Heart left ventricle (tissue), 16 donors: Measurements from ENCODE around the gene PAQR5. TPM values are rescaled to one million over a fixed set of nuclear protein-coding genes. Genes with fewer than 3 reads are reported as not detected.

Source experiments
- ATAC-seq, 4 donors: fragments of 200-7000 bp; cut with Tn5 transposase; one replicate each; pipeline ENCODE4 v1.9.1; 2020 to 2022; ENCODE audit warnings: moderate library complexity in 4 of 4, mild to moderate bottlenecking in 3 of 4, moderate number of reproducible peaks in 1 of 4
- DNase-seq, 5 donors: peaks; one replicate each; pipeline ENCODE4 v3.0.0-alpha.2; 2020
- H3K27ac ChIP-seq, 12 donors: fragments of 200-600 bp; sonication (generic) in 4 of 12; one replicate each; pipeline versions ENCODE4 v1.5.0 to v1.8.0; 2016 to 2022; ENCODE audit warnings: mild to moderate bottlenecking in 2 of 12
- H3K27me3 ChIP-seq, 9 donors: fragments of 200-600 bp; sonication (generic) in 2 of 9; one replicate each; pipeline versions ENCODE4 v1.5.1 to v1.8.0; 2016 to 2022; ENCODE audit warnings: mild to moderate bottlenecking in 3 of 9
- H3K36me3 ChIP-seq, 9 donors: fragments of 200-600 bp; sonication (generic) in 2 of 9; one replicate each; pipeline versions ENCODE4 v1.5.0 to v1.8.0; 2018 to 2022; ENCODE audit warnings: mild to moderate bottlenecking in 2 of 9
- H3K4me1 ChIP-seq, 12 donors: fragments of 200-600 bp; sonication (generic) in 4 of 12; one replicate each; pipeline versions ENCODE4 v1.5.0 to v1.8.0; 2016 to 2022; ENCODE audit warnings: mild to moderate bottlenecking in 3 of 12
- H3K4me3 ChIP-seq, 12 donors: fragments of 200-600 bp; sonication (generic) in 4 of 12; one replicate each; pipeline versions ENCODE4 v1.5.0 to v1.8.0; 2017 to 2022; ENCODE audit warnings: mild to moderate bottlenecking in 9 of 12, moderate library complexity in 4 of 12
- H3K9me3 ChIP-seq, 12 donors: fragments of 200-600 bp; sonication (generic) in 4 of 12; one replicate each; pipeline versions ENCODE4 v1.5.0 to v1.8.0; 2016 to 2022; ENCODE audit warnings: mild to moderate bottlenecking in 1 of 12
- CTCF ChIP-seq, 12 donors: fragments of 200-600 bp; sonication (generic) in 4 of 12; IDR thresholded peaks; one replicate each; pipeline versions ENCODE4 v1.5.0 to v1.8.0; 2018 to 2022; ENCODE audit warnings: antibody characterized with exemption in 12 of 12, mild to moderate bottlenecking in 5 of 12
- POLR2A ChIP-seq, 2 donors: fragments of 450-650 bp; IDR thresholded peaks; one replicate each; pipeline ENCODE4 v1.6.1; 2017; ENCODE audit warnings: antibody characterized with exemption in 2 of 2, mild to moderate bottlenecking in 2 of 2, moderate library complexity in 2 of 2
- whole genome bisulfite sequencing, 4 donors: extraction: QIAGEN DNeasy Blood & Tissue Kit in 2 of 4; methylation state at CpG; one replicate each; pipeline versions ENCODE4 v1.1.5 to v1.1.7; 2013 to 2018; 5-methylcytosine and 5-hydroxymethylcytosine counted together
- intact Hi-C, 10 donors: fragments of 100-400 bp; cut with DNase I; formaldehyde crosslinking; loops; one replicate each; pipeline versions ENCODE4 v1.11.1 to v1.14.2; 2022
- polyA plus RNA-seq, 2 donors: library from polyadenylated mRNA; stranded (reverse); fragments of 200-250 nt; gene quantifications; one replicate each; pipeline ENCODE4 v1.2.3, GENCODE V29; 2013
- total RNA-seq, 9 donors: library from RNA; depleted of rRNA in 2 of 9; stranded (reverse); fragments of >200 nt in 2 of 9; fragmentation: NEBNext Ultra II Directional in 3 of 9; extraction: Animal tissue kit (Norgen Biotek cat#: 25700) in 3 of 9; gene quantifications; one replicate each; pipeline versions ENCODE4 v1.1.0 to v1.2.4, GENCODE V29; 2016 to 2023
- donor health status: ischemic (EF 13 %, LVEDD 7.1; RV severe dilation, severe dysfunction).
- donor health status: healthy with polysubstance abuse.
- donor health status: DM: no; HTN: yes; CAD: no.
- donor health status: DM: no; HTN: no; CAD: no.
- donor health status: ischemic (EF 25% LVEDD 6.9; RV normal size, moderate dysfunction).
- donor health status: ischemic (EF 25% LVEDD 5.7; RV mildly dilated, moderate dysfunction).
- donor health status: healthy.
- donor health status: DM: yes; HTN: yes; CAD: no.
- donor health status: ischemic (EF 35%, LVEDD 5.7; RV mildly dilated, moderate dysfunction).
- donor health status: nonischemic (EF 11% LVEDD 7.7; RV severe dilation, severe dysfunction).
- donor health status: DM: yes; HTN: yes; CAD: no.
- donor health status: PGD.
- donor health status: ischemic (EF 29% LVEDD 5.4; RV normal size, mild dysfunction).
- donor health status: nonischemic (EF 23%, LVEDD 6.1; RV moderate dilation, normal function).

The PAQR5 gene
- total and polyA plus RNA-seq, 11 donors: 0.27 to 1.6 (median 1.1) TPM

DNA sequence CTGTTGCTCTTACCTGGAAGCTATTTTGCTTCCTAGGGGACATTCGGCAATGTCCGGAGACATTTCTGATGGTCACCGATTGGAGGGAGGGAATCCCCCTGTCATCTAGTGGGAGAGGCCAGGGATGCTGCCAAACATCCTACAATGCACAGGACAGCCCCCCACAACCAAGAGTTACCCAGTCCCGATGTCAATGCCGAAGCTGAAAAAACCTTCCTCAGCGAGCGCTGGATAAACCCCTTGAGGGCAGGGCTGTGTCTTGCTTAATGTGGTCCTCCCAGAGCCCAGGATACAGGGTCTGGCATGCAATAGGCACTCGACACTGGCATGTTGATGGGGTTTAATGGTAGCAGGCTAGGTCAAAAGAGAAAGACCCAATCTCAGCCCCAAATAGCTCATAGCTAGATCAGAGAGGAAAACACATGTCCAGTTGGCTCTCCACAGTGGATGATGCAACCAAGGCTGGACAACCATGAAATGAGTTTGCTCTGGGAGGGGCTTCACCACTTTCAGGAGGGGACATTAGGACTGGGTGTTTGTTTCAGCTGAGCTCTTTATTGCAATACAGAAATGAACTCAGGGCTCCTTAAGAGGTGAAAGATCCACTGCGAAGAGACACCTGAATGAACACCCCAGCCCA lies 16.5 kb upstream of the PAQR5 start:
- H3K4me1 ChIP-seq: no peaks in the 10 kb centered on the region
- no peaks in the 10 kb centered on the region for H3K36me3 ChIP-seq
- no peak for ATAC-seq
- no peaks in the 10 kb centered on the region for H3K27me3 ChIP-seq
- no peak overlapping the region for H3K4me3 ChIP-seq
- TF ChIP-seq POLR2A (IDR thresholded peaks at IDR 0.05): no peak
- no peak for TF ChIP-seq CTCF (IDR thresholded peaks at IDR 0.05)
- H3K27ac ChIP-seq: no peak overlapping the region
- intact Hi-C loops: no loop called here
- H3K9me3 ChIP-seq: no peaks in the 10 kb centered on the region
- no peak for DNase-seq
- 86 to 97% (median 93%) methylated on average over 6 to 9 of the region's 9 CpGs for WGBS, 4 donors

- no peak for ATAC-seq
- no peak for TF ChIP-seq CTCF (IDR thresholded peaks at IDR 0.05)
- no peak for TF ChIP-seq POLR2A (IDR thresholded peaks at IDR 0.05)
- no peaks in the 10 kb centered on the region for H3K27me3 ChIP-seq
- H3K4me1 ChIP-seq: peaks cover 0 to 19% (median 11%) of the 10 kb centered on the region in 12 donors
- H3K36me3 ChIP-seq: no peaks in the 10 kb centered on the region
- DNase-seq: no peak
- no peak overlapping the region for H3K27ac ChIP-seq
- WGBS, 4 donors: 95 to 96% (median 95%) methylated on average over 12 of the region's 12 CpGs
- H3K4me3 ChIP-seq: no peak overlapping the region
- intact Hi-C loops: no loop called here
- H3K9me3 ChIP-seq: no peaks in the 10 kb centered on the region
Measured at GRCh38 chr15:69285834-69286233, 12.9 kb upstream of the PAQR5 start.

DNA sequence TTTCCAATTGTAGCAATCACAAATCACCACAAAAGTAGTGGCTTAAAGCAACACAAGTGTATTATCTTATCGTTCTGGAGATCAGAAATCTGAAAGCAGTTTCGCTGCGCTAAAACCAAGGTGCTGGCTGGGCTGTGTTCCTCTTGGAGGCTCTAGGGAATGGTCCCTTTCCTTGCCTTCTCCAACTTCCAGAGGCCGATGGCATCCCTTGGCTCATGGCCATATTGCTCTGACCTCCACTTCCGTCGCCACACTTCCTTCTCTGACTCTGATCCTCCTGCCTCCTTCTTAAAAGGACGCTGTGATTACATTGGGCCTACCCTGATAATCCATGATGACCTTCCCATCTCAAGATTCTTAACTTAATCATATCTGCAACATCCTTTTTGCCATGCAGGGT lies 10.7 kb upstream of the PAQR5 start:
- intact Hi-C loops: no loop called here
- Histone ChIP-seq H3K4me3 (no peak overlapping the region), H3K36me3 (no peaks in the 10 kb centered on the region), H3K27me3 (no peaks in the 10 kb centered on the region), H3K4me1 (peaks cover 0 to 24% (median 11%) of the 10 kb centered on the region in 12 donors), H3K9me3 (no peaks in the 10 kb centered on the region), H3K27ac (peak overlapping the region in 1 of 12 donors; percentile 7)
- DNase-seq: no peak
- no peak for ATAC-seq
- WGBS, 4 donors: 78 to 90% (median 89%) methylated on average over 7 of the region's 7 CpGs
- TF ChIP-seq POLR2A (IDR thresholded peaks at IDR 0.05) (no peak), CTCF (IDR thresholded peaks at IDR 0.05) (no peak)

GRCh38 chr15:69288531-69289341 lies 10.0 kb upstream of the PAQR5 start:
- TF ChIP-seq CTCF (IDR thresholded peaks at IDR 0.05): no peak
- no peak for TF ChIP-seq POLR2A (IDR thresholded peaks at IDR 0.05)
- H3K27me3 ChIP-seq: no peaks in the 10 kb centered on the region
- H3K9me3 ChIP-seq: no peaks in the 10 kb centered on the region
- H3K36me3 ChIP-seq: no peaks in the 10 kb centered on the region
- 92 to 96% (median 94%) methylated on average over 11 of the region's 11 CpGs for WGBS, 4 donors
- H3K27ac ChIP-seq: peak overlapping the region in 1 of 12 donors; percentile 73
- H3K4me1 ChIP-seq: peaks cover 0 to 24% (median 11%) of the 10 kb centered on the region in 12 donors
- intact Hi-C loops: no loop called here
- no peak overlapping the region for H3K4me3 ChIP-seq
- DNase-seq (no peak), ATAC-seq (no peak)
